H1 (cell line): ENCODE data around the gene DLL4.

ENCODE experiments used
- EP300 ChIP-seq, 2 experiments: IDR thresholded peaks; 1 replicate in 1 of 2; 2 replicates in 1 of 2; pipeline ENCODE4 v1.6.1; 2011 to 2012; ENCODE audit warnings: low read depth in 2 of 2, low read length in 2 of 2, mild to moderate bottlenecking in 2 of 2, borderline replicate concordance in 1 of 2, inconsistent platforms in 1 of 2, moderate library complexity in 1 of 2
- JUND ChIP-seq: IDR thresholded peaks from 2 replicates; pipeline ENCODE4 v1.6.1; 2011; ENCODE audit warnings: mild to moderate bottlenecking, improper control_type of control experiment, low read length
- MAFK ChIP-seq: IDR thresholded peaks from 2 replicates; pipeline ENCODE4 v1.6.1; 2012; ENCODE audit warnings: low read depth, mild to moderate bottlenecking, improper control_type of control experiment, low read length
- POLR2AphosphoS5 ChIP-seq: IDR thresholded peaks from 2 replicates; pipeline ENCODE4 v1.6.1; 2011; ENCODE audit warnings: low read depth, low read length
- SUZ12 ChIP-seq: fragments of 200-600 bp; sonication (generic); IDR thresholded peaks from 2 replicates; pipeline ENCODE4 v1.6.1; 2012; ENCODE audit warnings: mild to moderate bottlenecking, inconsistent platforms, low read length, moderate library complexity, mixed read lengths
- TEAD4 ChIP-seq: IDR thresholded peaks from 2 replicates; pipeline ENCODE4 v1.6.1; 2012; ENCODE audit warnings: low read depth, low read length, inconsistent platforms, mixed read lengths
- YY1 ChIP-seq: IDR thresholded peaks from 2 replicates; pipeline ENCODE4 v1.6.1; 2011; ENCODE audit warnings: low read depth, mild to moderate bottlenecking, low read length
- ZNF274 ChIP-seq: IDR thresholded peaks from 2 replicates; pipeline ENCODE4 v1.7.0; 2012; ENCODE audit warnings: low read length, borderline replicate concordance; ENCODE audit errors: extremely low read depth
- TF ChIP-seq, protein P1 (sequence below), 3 experiments: IDR thresholded peaks; 1 replicate in 2 of 3; 2 replicates in 1 of 3; pipeline versions ENCODE4 v1.5.1 to v1.6.1; 2011; ENCODE audit warnings: low read length in 3 of 3, mild to moderate bottlenecking in 3 of 3, inconsistent platforms in 2 of 3, low read depth in 1 of 3, moderate library complexity in 1 of 3; ENCODE audit not compliant: insufficient read depth in 1 of 3; ENCODE audit errors: control extremely low read depth in 1 of 3

DNA sequence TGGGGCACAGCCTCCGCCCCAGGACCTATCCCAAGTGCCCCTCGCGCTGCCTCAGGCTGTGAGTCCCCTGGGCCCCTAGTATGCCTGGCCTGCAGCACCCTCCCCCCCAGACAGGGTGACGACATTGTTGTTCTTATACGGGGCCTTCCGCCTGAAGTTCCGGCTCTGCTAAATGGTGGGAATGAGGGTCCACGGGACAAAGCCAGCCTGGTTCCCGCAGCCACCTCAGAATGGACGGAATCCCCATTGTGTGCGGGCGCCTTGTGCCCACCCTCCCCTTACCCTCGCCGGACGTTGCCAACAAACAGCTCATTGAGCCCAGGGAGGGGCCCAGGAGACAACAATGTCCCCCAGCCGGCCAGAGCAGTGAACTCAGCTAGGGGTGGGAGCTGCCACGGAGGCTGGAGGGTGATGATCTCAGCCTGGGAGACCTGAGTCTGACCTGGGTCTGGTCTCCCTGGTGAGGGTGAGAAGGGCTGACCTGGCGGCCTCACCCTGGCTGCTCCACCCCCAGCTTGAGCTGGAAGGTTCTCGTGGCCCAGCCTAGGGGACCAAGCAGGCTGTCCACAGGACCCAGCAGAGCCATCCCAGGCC, 10.2 kb upstream of the DLL4 start:
- no peak for TF ChIP-seq ZNF274
- TF ChIP-seq EP300 (IDR thresholded peaks at IDR 0.05; ENCODE audit: borderline replicate concordance in 1 of 2, low read depth in 2 of 2, low read length in 2 of 2) = no peak
- TF ChIP-seq, protein P1, sequence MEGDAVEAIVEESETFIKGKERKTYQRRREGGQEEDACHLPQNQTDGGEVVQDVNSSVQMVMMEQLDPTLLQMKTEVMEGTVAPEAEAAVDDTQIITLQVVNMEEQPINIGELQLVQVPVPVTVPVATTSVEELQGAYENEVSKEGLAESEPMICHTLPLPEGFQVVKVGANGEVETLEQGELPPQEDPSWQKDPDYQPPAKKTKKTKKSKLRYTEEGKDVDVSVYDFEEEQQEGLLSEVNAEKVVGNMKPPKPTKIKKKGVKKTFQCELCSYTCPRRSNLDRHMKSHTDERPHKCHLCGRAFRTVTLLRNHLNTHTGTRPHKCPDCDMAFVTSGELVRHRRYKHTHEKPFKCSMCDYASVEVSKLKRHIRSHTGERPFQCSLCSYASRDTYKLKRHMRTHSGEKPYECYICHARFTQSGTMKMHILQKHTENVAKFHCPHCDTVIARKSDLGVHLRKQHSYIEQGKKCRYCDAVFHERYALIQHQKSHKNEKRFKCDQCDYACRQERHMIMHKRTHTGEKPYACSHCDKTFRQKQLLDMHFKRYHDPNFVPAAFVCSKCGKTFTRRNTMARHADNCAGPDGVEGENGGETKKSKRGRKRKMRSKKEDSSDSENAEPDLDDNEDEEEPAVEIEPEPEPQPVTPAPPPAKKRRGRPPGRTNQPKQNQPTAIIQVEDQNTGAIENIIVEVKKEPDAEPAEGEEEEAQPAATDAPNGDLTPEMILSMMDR (IDR thresholded peaks at IDR 0.05; ENCODE audit: control extremely low read depth in 1 of 3, insufficient read depth in 1 of 3, low read depth in 1 of 3, low read length in 3 of 3) = no peak
- no peak for TF ChIP-seq TEAD4
- TF ChIP-seq JUND = no peak
- TF ChIP-seq POLR2AphosphoS5 = no peak
- no peak for TF ChIP-seq SUZ12
- no peak for TF ChIP-seq MAFK
- TF ChIP-seq YY1 = no peak
